ENCODE measurements around the gene DCDC2B. TPM values are rescaled to one million over a fixed set of nuclear protein-coding genes. Genes with fewer than 3 reads are reported as not detected.

Gene DCDC2B
- polyA plus RNA-seq, 4 donors, result 0.41 TPM; not detected in 3

GRCh38 chr1:32199043-32199716, 9.7 kb upstream of the DCDC2B start:
- Histone ChIP-seq H3K27me3 (ENCODE audit: control insufficient read depth in 3 of 3, insufficient read depth in 3 of 3, low read length in 3 of 3) (no peaks in the 10 kb centered on the region), H3K9me3 (ENCODE audit: control insufficient read depth in 2 of 2, insufficient read depth in 1 of 2, low read depth in 1 of 2, low read length in 1 of 2) (no peaks in the 10 kb centered on the region), H3K36me3 (ENCODE audit: control insufficient read depth in 3 of 3, insufficient read depth in 2 of 3, low read depth in 1 of 3, low read length in 3 of 3) (peaks cover 10 to 45% (median 14%) of the 10 kb centered on the region in 3 donors), H3K27ac (ENCODE audit: low read depth in 1 of 3, low read length in 2 of 3) (peak overlapping the region in 2 of 3 donors; percentile 14 to 80), H3K4me3 (ENCODE audit: low read depth in 1 of 3, low read length in 3 of 3) (no peak overlapping the region), H3K4me1 (ENCODE audit: control insufficient read depth in 3 of 3, insufficient read depth in 2 of 3, low read depth in 1 of 3, low read length in 2 of 3) (peaks cover 0 to 21% (median 0%) of the 10 kb centered on the region in 3 donors)
- FAIRE-seq (no peak), DNase-seq (no peak)
- 72 to 82% (median 73%) methylated on average over 4 of the region's 4 CpGs for WGBS, 3 donors

GRCh38 chr1:32199717-32200072, 9.2 kb upstream of the DCDC2B start:
- FAIRE-seq (no peak), DNase-seq (no peak)
- Histone ChIP-seq H3K27me3 (ENCODE audit: control insufficient read depth in 3 of 3, insufficient read depth in 3 of 3, low read length in 3 of 3) (no peaks in the 10 kb centered on the region), H3K4me3 (ENCODE audit: low read depth in 1 of 3, low read length in 3 of 3) (no peak overlapping the region), H3K36me3 (ENCODE audit: control insufficient read depth in 3 of 3, insufficient read depth in 2 of 3, low read depth in 1 of 3, low read length in 3 of 3) (peaks cover 9 to 42% (median 9%) of the 10 kb centered on the region in 3 donors), H3K9me3 (ENCODE audit: control insufficient read depth in 2 of 2, insufficient read depth in 1 of 2, low read depth in 1 of 2, low read length in 1 of 2) (no peaks in the 10 kb centered on the region), H3K27ac (ENCODE audit: low read depth in 1 of 3, low read length in 2 of 3) (peak overlapping the region in 2 of 3 donors; percentile 75 to 80), H3K4me1 (ENCODE audit: control insufficient read depth in 3 of 3, insufficient read depth in 2 of 3, low read depth in 1 of 3, low read length in 2 of 3) (peaks cover 0 to 21% (median 0%) of the 10 kb centered on the region in 3 donors)
- 47 to 56% (median 54%) methylated on average over 6 of the region's 6 CpGs for WGBS, 3 donors

- Histone ChIP-seq H3K36me3 (ENCODE audit: control insufficient read depth in 3 of 3, insufficient read depth in 2 of 3, low read depth in 1 of 3, low read length in 3 of 3) (peaks cover 2 to 35% (median 3%) of the 10 kb centered on the region in 3 donors), H3K27me3 (ENCODE audit: control insufficient read depth in 3 of 3, insufficient read depth in 3 of 3, low read length in 3 of 3) (no peaks in the 10 kb centered on the region), H3K4me3 (ENCODE audit: low read depth in 1 of 3, low read length in 3 of 3) (peak within 1 kb of the TSS; percentile 21 to 59 (median 49)), H3K27ac (ENCODE audit: low read depth in 1 of 3, low read length in 2 of 3) (peak within 1 kb of the TSS in 2 of 3 donors; percentile 75 to 80), H3K4me1 (ENCODE audit: control insufficient read depth in 3 of 3, insufficient read depth in 2 of 3, low read depth in 1 of 3, low read length in 2 of 3) (peaks cover 0 to 24% (median 0%) of the 10 kb centered on the region in 3 donors), H3K9me3 (ENCODE audit: control insufficient read depth in 2 of 2, insufficient read depth in 1 of 2, low read depth in 1 of 2, low read length in 1 of 2) (no peaks in the 10 kb centered on the region)
- DNase-seq (peak; percentile 44 to 72), FAIRE-seq (no peak)
- WGBS, 3 donors, result 0 to 2% (median 1%) methylated on average over 32 to 34 of the region's 34 CpGs
Observed at GRCh38 chr1:32200226-32201010, 8.5 kb upstream of the DCDC2B start, which contains the start of gene CCDC28B. TSS of gene CCDC28B (plus strand) at chr1:32200595. CDS start at chr1:32201936, 1,341 bp downstream.

- WGBS, 3 donors, result 3 to 5% (median 3%) methylated on average over 26 of the region's 26 CpGs
- no peak for FAIRE-seq
- H3K4me3 ChIP-seq (ENCODE audit: low read depth in 1 of 3, low read length in 3 of 3), result peak overlapping the region in 2 of 3 donors; percentile 49 to 59
Observed at GRCh38 chr1:32201011-32201855, 7.7 kb upstream of the DCDC2B start.

GRCh38 chr1:32204943-32205361, 3.9 kb upstream of the DCDC2B start:
- no peak overlapping the region for H3K27ac ChIP-seq (ENCODE audit: low read depth in 1 of 3, low read length in 2 of 3)
- FAIRE-seq (no peak), DNase-seq (peak in 1 of 2 donors; percentile 19)
- H3K4me3 ChIP-seq (ENCODE audit: low read depth in 1 of 3, low read length in 3 of 3), result peak overlapping the region; percentile 57 to 82 (median 63)
- H3K9me3 ChIP-seq (ENCODE audit: control insufficient read depth in 2 of 2, insufficient read depth in 1 of 2, low read depth in 1 of 2, low read length in 1 of 2), result no peaks in the 10 kb centered on the region
- peaks cover 0 to 25% (median 4%) of the 10 kb centered on the region in 3 donors for H3K4me1 ChIP-seq (ENCODE audit: control insufficient read depth in 3 of 3, insufficient read depth in 2 of 3, low read depth in 1 of 3, low read length in 2 of 3)
- H3K27me3 ChIP-seq (ENCODE audit: control insufficient read depth in 3 of 3, insufficient read depth in 3 of 3, low read length in 3 of 3), result no peaks in the 10 kb centered on the region
- peaks cover 0 to 15% (median 0%) of the 10 kb centered on the region in 3 donors for H3K36me3 ChIP-seq (ENCODE audit: control insufficient read depth in 3 of 3, insufficient read depth in 2 of 3, low read depth in 1 of 3, low read length in 3 of 3)
- WGBS, 3 donors, result 18 to 30% (median 28%) methylated on average over 23 to 26 of the region's 26 CpGs

More at GRCh38 chr1:32201011-32201855, 7.7 kb upstream of the DCDC2B start:
- peaks cover 0 to 28% (median 2%) of the 10 kb centered on the region in 3 donors for H3K4me1 ChIP-seq (ENCODE audit: control insufficient read depth in 3 of 3, insufficient read depth in 2 of 3, low read depth in 1 of 3, low read length in 2 of 3)
- peak; percentile 48 to 72 for DNase-seq
- H3K9me3 ChIP-seq (ENCODE audit: control insufficient read depth in 2 of 2, insufficient read depth in 1 of 2, low read depth in 1 of 2, low read length in 1 of 2), result no peaks in the 10 kb centered on the region
- H3K27ac ChIP-seq (ENCODE audit: low read depth in 1 of 3, low read length in 2 of 3), result peak overlapping the region in 2 of 3 donors; percentile 75 to 80
- H3K36me3 ChIP-seq (ENCODE audit: control insufficient read depth in 3 of 3, insufficient read depth in 2 of 3, low read depth in 1 of 3, low read length in 3 of 3), result peaks cover 0 to 27% (median 2%) of the 10 kb centered on the region in 3 donors
- no peaks in the 10 kb centered on the region for H3K27me3 ChIP-seq (ENCODE audit: control insufficient read depth in 3 of 3, insufficient read depth in 3 of 3, low read length in 3 of 3)

- WGBS, 3 donors, result 2% methylated on average over 71 to 77 of the region's 77 CpGs
- Histone ChIP-seq H3K4me1 (ENCODE audit: control insufficient read depth in 3 of 3, insufficient read depth in 2 of 3, low read depth in 1 of 3, low read length in 2 of 3) (peaks cover 0 to 25% (median 4%) of the 10 kb centered on the region in 3 donors), H3K4me3 (ENCODE audit: low read depth in 1 of 3, low read length in 3 of 3) (peak within 1 kb of the TSS; percentile 57 to 82 (median 63)), H3K9me3 (ENCODE audit: control insufficient read depth in 2 of 2, insufficient read depth in 1 of 2, low read depth in 1 of 2, low read length in 1 of 2) (no peaks in the 10 kb centered on the region), H3K27ac (ENCODE audit: low read depth in 1 of 3, low read length in 2 of 3) (peak within 1 kb of the TSS in 2 of 3 donors; percentile 13 to 48), H3K27me3 (ENCODE audit: control insufficient read depth in 3 of 3, insufficient read depth in 3 of 3, low read length in 3 of 3) (no peaks in the 10 kb centered on the region), H3K36me3 (ENCODE audit: control insufficient read depth in 3 of 3, insufficient read depth in 2 of 3, low read depth in 1 of 3, low read length in 3 of 3) (peaks cover 0 to 15% (median 0%) of the 10 kb centered on the region in 3 donors)
- DNase-seq (peak; percentile 86 to 94), FAIRE-seq (no peak)
Observed at GRCh38 chr1:32205401-32206370, 3.2 kb upstream of the DCDC2B start, which contains the start of gene IQCC. TSS of gene IQCC (plus strand) at chr1:32205671. CDS start at chr1:32205682, 11 bp downstream.

- Histone ChIP-seq H3K4me3 (ENCODE audit: low read depth in 1 of 3, low read length in 3 of 3) (no peak overlapping the region), H3K27me3 (ENCODE audit: control insufficient read depth in 3 of 3, insufficient read depth in 3 of 3, low read length in 3 of 3) (no peaks in the 10 kb centered on the region), H3K36me3 (ENCODE audit: control insufficient read depth in 3 of 3, insufficient read depth in 2 of 3, low read depth in 1 of 3, low read length in 3 of 3) (peaks cover 0 to 26% (median 0%) of the 10 kb centered on the region in 3 donors), H3K27ac (ENCODE audit: low read depth in 1 of 3, low read length in 2 of 3) (peak overlapping the region; percentile 34 to 78 (median 72)), H3K9me3 (ENCODE audit: control insufficient read depth in 2 of 2, insufficient read depth in 1 of 2, low read depth in 1 of 2, low read length in 1 of 2) (no peaks in the 10 kb centered on the region), H3K4me1 (ENCODE audit: control insufficient read depth in 3 of 3, insufficient read depth in 2 of 3, low read depth in 1 of 3, low read length in 2 of 3) (peaks cover 0 to 17% (median 4%) of the 10 kb centered on the region in 3 donors)
- DNase-seq, result no peak
- FAIRE-seq, result no peak
- 69 to 76% (median 75%) methylated on average over 5 to 6 of the region's 6 CpGs for WGBS, 3 donors
Observed at GRCh38 chr1:32208469-32208868, 420 bp upstream of the DCDC2B start.

Data from small intestine (tissue), 7 donors.